HG02759 (cell line): ENCODE data around the gene OSBPL3.
"Not testable (repeated sequence)": the region's sequence is repeated elsewhere in the genome, so short reads cannot be mapped to it uniquely, and the experiment has no call there.

Experiments used
- ATAC-seq: cut with Tn5 transposase; IDR thresholded peaks from one replicate; pipeline ENCODE4 v1.9.1; 2021; ENCODE audit warnings: mild to moderate bottlenecking, moderate library complexity; ENCODE audit not compliant: unreplicated experiment

Gene OSBPL3

DNA sequence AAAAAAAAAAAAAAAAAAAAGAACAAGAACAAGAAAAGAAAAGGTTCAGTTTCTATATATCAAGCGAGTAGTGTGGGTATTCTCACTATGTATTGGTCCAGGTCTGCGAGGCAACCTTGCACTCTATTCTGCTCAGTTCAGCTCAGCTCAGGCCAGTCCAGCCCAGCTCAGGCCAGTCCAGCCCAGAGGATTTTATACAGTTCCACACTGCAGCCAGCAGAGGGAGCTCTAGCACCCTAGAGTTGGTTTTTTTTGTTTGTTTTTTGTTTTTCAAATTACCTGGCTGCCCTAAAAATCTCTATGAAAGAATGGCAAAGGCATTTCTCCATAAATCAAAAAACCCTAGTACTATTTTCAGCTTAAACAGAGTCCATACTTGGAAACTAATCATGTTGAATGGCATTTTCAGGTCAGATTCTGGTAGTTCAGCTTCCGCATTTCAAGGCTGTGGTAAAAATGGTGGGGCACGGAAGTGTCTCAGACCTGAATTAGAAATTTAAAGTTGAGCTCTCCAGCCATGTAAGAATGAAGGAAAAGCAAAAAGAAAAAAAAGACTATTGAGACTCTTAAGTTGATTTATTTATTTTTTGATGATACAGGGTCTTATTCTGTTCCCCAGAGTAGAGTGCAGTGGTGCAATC is 167.6 kb downstream of the OSBPL3 start:
- no peak for ATAC-seq

DNA sequence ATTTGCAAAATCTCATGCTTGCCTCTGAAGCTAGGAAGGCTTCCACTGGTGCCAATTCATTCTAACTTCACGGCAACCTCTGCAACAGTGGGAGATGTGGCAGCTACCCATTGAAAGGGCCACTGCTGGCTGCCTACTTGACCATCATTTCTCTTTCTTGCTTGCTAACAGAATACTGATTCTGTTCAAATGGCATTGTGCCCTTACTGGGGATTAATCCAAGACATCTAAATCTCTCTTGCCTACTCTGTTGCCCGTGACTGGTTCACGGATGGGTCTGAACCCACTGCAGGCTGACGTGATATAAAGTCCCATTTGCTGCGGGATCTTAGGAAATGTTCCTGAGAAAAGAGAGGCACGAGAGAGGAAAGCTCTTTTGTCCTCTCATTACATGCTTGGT is 171.5 kb downstream of the OSBPL3 start:
- ATAC-seq = no peak

DNA sequence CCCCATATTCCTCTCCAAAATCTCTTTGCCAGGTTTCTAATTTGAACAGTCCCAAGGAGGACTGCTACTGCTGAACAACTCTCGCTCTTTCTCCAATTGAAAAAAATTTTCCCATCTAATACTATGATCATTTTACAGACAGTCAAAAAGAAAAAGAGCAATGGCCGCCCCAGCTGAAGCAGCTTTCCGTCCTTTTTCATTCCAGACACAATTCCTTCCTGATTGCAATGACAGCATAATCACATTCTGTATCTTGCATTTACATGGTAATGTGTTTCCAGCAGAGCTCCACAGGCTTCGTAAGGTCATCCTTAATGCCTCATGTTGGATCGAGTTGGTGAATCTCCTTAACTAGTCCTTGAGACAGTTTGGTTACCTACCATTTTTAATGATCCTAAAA is 177.7 kb downstream of the OSBPL3 start:
- ATAC-seq = no peak

DNA sequence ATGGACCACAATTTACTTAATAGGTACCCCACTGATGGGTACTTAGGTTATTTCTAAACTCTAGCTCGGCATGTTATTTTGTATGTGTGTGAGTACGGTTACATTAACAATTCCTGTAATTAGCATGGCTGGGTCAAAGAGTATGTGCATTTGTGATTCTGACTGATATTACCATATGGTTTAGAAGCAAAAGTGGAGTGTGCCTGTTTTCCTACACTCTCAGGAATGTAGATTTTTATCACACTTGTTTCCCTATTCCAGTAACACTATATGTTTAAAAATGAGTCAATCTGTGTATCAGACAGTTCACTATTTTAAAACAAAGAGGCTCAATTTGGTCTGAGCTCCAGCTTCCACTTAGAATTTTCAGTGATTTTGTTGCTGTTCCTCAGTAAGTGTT is 178.1 kb downstream of the OSBPL3 start:
- ATAC-seq = no peak

DNA sequence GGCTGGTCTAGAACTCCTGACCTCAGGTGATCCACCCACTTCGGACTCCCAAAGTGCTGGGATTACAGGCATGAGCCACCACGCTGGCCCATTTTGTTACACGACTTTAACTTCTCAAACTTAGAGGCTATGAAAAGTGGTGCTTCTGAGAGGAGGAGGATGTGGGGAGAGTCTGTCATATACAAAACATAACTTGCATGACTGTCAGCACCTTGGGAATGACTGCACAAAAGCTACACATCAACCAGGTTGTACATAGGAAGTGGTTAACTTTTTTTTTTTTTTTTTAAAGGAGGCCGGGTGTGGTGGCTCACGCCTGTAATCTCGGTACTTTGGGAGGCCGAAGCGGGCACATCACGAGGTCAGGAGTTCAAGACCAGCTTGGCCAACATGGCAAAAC is 179.3 kb downstream of the OSBPL3 start:
- ATAC-seq = no peak

DNA sequence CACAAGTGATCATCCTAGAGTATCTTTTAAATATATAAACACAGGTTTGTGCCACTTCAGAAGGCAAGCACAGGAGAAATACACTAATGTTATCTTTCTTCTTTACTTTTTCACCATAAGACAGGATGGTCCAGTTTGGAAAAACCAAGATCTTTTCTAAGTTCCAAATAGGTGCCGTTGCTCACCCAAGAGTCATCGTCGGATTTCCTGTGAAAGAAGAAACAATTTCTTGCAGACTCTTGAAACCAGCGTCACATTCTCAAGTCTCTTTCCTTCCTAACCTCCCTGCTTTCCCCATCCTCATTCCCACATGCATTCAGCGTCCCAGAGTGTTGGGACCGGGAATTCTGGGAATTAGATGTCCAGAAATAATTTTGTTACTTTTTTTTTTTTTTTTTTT is 179.9 kb downstream of the OSBPL3 start:
- ATAC-seq = no peak

DNA sequence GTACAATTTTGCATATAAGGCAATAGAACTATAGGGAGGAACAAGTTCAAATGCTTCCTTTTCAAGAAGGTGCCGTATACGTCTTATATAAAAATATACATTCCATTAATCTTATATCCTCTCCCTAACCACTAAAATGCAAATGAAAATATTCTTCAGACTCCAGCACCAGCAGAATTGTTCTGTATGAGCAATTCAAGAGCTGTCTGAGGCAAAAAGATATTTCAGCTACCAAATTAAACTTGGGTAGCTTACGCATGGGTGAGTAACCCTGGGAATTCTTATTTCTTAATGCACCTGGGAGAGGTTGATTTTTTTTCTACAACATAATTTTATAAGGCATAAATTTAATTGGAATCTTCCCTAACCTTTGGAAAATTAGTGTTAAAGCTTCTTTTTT is 180.5 kb downstream of the OSBPL3 start:
- no peak for ATAC-seq

DNA sequence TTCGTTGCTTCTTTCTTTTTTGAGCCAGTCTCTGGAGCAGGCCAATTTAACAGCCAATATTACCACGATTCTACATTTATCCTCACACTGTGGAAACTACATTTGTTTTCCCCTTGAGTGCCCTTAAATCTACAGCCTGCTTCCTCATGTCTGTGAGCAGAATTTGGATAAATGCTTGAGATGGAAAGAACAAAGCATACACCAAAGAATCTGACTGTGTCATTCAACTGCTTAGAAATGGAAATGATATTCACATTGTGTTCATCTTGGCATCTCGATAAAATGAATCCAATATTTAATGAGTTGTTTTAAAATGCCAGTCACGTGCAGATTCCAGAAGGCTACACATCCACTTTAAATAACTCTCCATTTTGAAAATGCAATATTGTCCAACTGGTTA is 181.7 kb downstream of the OSBPL3 start:
- no peak for ATAC-seq

DNA sequence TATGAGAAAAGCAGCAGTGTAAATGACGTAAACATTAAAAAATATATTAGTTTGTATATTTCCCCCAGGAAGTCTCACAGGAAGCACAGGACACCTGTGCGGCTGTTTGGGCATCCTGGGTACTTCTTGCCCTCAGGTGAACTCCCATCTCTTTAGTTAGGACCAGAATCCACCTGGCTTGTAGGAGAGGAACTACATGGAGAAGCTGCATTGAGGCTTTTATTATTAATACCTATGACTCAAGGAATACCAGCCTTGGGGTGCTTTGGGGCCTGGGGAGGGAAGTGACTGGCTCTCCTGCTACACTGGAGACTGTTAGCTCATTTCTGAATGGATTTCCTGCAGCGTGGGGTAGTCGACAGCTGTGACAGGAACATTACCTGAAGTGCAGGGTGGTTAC is 182.7 kb downstream of the OSBPL3 start:
- ATAC-seq = no peak

DNA sequence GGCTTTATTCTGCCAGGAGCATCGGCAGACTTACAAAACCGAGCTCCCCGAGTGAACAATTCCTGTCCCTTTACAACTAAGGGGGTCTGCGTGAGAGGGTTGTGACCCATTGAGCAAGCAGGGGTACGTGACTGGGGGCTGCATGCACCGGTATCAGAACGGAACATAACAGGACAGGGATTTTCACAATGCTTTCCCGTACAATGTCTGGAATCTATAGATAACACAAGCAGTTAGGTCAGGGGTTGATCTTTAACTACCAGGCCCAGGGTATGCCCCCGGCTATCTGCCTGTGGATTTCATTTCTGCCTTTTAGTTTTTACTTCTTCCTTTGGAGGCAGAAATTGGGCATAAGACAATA is 184.6 kb downstream of the OSBPL3 start:
- ATAC-seq = no peak

DNA sequence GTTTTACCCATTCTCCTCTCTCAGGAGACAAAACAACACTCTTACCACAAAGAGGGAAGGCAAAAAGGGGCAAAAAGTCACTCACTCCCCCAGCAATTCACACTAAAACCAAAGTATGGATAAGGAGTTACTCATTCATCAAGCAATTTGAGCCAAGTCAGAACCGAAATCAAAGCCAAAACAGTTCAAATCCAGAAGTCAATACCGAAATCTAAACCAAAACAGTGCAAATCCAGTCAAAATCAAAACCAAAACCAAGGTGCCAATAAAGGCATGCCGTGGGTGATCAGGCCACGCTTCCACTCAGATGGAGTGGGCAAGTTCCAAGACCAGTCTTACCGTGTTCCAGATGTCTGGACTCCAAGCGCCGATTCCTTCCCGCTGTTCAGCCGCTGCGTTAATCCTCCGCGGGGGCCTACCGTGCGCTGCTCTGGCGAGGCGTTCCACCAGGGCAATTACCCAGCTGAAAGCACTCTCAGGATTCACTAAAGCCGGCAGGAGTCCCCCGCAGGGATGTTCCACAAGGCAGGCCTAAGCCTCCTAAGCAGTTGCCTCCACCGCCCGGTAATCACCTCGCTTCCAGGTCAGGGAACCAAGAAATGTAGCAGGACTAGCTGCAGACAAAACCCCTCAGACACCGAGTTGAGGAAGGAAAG is 185.1 kb downstream of the OSBPL3 start:
- not testable (repeated sequence) for ATAC-seq

DNA sequence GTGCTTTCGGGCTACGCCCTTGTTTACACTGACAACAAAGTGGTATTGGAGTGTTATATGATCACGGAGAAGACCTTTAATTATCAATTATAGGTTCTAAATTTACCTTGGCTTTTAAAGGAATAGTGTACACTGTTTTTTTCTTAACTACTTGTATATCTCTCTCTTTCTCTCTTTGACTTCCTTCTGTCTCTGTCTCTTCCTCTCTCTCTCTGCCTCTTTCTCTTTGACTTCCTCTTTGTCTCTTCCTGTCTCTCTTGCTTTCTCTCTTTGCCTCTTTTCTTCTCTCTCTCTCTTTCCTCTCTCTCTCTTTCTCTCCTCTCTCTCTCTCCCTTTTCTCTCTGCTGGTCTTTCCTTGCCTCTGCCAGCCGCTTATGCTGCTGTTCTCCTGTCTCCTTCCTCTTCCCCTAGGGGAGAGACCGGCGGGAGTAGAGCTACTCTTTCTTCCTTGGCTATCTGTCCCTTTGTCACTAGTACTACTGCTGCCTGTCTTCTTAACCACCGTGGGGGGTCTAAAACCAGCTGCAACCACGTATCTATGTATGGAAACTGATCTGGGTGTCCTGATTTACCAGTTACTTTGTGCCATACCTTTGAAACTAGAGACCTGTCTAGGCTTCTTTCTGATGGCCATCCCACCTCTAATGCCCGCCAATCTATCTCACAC is 185.9 kb downstream of the OSBPL3 start:
- ATAC-seq = no peak

DNA sequence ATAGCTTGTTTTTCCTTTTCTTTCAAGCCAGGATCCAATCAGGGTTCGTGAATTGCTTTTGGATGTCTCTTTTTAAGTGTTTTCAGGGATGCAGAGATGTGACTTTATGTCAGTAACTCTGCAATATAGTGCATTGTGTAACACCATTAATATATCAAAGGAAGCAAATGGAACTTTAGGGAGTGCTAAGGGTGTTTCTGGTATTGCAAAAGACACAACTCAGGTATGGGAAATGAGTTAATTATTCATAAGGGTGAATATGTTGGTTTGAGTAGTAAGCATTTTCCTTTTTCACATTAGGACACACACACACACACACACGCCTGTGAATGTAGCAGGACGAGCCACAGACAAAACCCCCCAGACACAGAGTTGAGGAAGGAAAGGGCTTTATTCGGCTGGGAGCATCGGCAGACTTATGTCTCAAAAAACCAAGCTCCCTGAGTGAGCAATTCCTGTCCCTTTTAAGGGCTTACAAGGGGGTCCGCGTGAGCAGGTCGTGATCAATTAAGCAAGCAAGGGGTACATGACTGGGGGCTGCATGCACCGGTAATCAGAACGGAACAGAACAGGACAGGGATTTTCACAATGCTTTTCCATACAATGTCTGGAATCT is 190.9 kb downstream of the OSBPL3 start:
- ATAC-seq = no peak

DNA sequence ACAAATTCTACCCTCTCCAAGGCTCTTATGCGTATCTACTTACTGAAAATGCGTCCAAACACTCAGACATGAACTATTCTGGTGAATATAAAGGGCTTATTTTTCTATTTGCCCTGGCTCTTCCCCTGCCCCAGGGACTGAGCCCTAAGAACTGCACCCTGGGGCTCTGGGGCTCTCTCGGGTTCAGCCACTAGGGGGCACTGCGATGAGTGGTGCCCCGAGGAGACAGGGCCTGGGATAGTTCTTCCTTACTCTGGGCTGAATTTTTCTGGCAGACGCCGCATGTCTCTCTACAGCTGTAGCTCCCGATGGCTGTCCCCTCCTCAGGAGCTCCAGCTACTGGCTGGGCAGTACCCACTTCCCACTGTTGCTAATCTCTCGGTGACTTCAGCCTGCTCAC is 191.9 kb downstream of the OSBPL3 start:
- no peak for ATAC-seq

DNA sequence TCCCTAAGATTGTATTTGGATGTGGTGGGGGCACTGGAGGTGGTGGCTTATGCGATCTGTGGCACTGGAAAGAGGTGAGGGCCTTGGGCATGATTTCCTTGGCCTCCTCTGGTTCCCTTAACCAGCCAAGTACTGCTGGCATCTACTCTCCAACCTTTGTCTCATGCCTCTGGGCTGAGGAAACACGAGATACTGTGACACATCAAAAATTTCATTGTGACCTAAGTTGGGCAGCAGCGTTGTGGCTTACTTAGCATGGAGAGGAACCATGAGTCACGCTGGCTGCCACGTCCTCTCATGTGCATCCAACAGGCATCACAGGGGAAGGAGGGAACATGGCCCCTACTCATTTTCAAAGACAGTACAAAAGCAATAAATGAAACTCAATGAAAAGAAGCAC is 193.0 kb downstream of the OSBPL3 start:
- peak; percentile 68 for ATAC-seq

DNA sequence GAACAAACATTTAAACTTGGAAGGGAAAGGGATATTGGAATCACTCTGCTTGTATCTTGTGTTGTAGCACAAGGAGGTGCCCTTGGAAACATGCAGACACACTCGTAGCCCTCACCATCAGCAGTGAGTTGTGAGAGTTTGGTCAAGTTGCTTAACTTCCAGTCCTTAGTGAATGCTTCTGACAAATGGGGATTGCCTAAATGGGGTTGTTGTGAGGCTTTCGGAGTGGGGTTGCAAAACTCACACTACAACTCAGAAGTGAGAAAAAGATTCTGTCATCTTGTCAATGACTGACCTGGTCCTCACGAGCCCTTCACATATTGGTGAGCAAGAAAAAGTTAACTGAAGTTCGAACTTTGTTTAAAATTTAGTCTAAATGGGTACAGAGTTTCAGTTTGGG is 193.7 kb downstream of the OSBPL3 start:
- no peak for ATAC-seq

DNA sequence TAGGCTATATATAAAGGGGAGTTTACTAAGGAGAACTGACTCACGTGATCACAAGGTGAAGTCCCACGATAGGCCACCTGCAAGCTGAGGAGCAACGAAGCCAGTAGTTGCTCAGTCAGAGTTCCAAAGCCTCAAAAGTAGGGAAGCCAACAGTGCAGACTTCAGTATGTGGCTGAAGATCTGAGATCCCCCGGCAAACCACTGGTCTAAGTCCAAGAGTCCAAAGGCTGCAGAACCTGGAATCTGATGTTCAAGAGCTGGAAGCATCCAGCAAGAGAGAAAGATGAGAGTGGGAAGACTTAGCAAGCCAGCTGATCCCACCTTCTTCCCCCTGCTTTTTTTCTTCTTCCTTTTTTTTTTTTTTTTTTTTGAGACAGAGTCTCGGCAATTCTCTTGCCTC is 195.7 kb downstream of the OSBPL3 start:
- ATAC-seq = no peak

DNA sequence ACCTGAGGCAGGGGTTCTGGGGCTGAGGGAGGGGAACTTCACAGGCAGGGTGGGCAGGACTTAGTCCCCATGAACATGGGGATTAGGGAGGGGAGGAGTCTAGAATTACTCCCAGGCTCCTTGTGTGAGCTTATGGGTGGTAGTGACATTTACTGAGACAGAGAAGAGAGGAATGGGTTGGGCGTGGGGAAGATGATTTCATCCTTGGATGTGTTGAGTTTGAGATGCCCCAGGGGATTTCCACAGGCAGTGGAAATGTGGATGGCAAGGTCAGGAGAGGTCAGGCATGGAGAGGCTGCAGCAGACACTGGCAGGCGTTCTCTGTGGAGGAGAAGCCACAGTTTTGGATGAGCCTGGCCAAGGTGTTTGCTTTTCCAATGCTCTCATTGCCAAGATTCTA is 196.3 kb downstream of the OSBPL3 start:
- no peak for ATAC-seq

DNA sequence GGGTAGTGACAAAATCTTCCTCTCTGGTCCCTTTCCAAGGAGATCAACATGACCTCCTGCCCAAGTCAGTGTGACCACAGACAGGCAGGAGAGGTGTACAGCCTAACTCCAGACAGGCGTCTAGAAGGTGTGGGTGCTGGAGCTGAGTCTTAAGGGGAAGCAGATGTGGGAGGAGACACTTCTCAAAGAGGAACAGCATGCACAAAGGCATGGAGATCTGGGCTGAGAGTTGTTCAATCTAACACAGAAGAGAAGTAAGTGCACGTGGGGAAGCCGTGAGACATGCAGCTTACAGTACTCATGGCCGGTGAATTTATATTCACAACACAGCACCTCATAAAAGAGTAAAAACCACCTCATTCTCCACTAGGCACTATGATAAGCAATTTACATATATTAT is 198.9 kb downstream of the OSBPL3 start:
- no peak for ATAC-seq

DNA sequence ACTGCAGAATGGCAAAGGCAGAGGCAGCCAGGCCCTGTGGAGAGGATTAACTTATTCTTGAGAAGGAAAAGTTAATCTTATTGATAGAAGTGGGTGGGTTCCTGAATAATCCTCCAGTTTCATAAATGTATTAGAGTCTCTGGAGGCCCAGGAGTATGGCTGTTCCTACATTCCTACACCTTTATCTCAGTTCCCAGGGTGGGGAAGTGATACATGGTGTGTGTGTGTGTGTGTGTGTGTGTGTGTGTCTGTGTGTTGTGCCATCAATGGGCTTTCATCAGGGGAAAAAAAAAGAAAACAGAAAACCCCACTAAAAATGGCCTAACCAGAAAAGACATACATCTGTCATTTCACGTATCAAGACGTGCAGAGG is 200.7 kb downstream of the OSBPL3 start:
- ATAC-seq = no peak

DNA sequence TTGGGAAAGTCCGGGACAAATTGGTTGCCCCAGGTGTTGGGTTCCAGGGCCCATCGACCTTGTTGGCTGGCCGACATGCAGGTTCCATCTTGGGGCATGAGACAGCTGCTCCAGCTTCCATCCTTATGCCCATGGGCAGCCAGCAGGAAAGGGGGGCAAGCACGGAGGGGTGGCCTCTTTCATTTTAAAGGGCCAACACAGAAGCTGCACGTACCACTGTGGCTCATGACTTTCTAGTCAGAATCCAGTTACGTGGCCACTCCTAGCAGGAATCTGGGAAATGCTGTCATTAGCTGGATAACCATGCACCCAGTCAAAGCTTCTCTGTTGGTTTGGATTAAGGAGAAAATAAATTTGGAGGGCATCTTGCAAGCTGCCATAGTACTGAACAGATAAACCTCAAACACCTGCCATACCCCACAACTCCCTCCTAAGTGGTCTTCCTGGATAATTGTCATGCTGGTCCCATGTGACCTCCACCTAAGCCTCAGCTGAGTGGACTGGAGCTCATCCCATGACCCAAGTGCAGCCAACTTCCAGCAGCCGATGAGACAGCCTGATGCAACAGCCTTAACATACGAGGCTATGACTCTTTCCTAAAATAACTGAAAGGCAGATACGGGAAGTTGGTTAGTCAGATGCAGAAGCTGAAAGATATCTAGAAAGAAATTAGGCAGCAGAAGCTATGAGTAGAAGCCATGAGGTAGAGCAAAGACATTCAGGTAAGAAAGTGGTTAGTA is 201.3 kb downstream of the OSBPL3 start:
- peak; percentile 67 for ATAC-seq

DNA sequence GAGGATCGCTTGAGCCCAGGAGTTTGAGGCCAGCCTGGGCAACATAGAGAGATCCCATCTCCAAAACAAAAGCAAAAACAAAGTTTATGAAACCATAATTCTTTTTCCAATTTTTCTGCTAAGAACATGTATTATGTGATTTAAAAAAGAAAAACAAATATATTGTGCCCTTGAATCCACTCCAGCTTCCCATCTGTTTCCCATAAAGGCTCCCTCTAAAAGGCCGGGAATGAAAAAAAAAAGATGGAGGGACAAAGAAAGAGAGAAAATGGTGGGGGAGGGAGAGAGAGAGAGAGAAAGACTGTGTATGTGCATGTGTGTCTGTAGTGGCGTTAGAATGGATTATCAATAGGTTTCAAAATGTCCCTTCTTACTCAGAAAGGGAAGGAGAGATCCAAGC is 202.2 kb downstream of the OSBPL3 start:
- no peak for ATAC-seq
